Neutrophil (primary cell): ENCODE results near the gene KCNIP3.

Source experiments
- H3K27ac ChIP-seq: fragments of 200-600 bp; sonication (generic); 2 replicates; pipeline ENCODE4 v1.5.1; 2016; ENCODE audit warnings: mild to moderate bottlenecking, moderate library complexity
- H3K27me3 ChIP-seq: fragments of 200-600 bp; sonication (generic); 2 replicates; pipeline ENCODE4 v1.6.0; 2016; ENCODE audit warnings: mild to moderate bottlenecking
- H3K36me3 ChIP-seq: fragments of 200-600 bp; sonication (generic); 2 replicates; pipeline ENCODE4 v1.5.1; 2017
- H3K4me1 ChIP-seq, 2 experiments: fragments of 200-600 bp in 1 of 2; sonication (generic) in 1 of 2; 1 replicate in 1 of 2; 2 replicates in 1 of 2; pipeline versions ENCODE4 v1.5.1 to v1.6.1; 2013 to 2016; ENCODE audit warnings: low read depth in 1 of 2, low read length in 1 of 2, mild to moderate bottlenecking in 1 of 2, moderate library complexity in 1 of 2; ENCODE audit not compliant: control insufficient read depth in 1 of 2, insufficient read depth in 1 of 2
- H3K4me3 ChIP-seq, 2 experiments: fragments of 200-600 bp in 1 of 2; sonication (generic) in 1 of 2; 1 replicate in 1 of 2; 2 replicates in 1 of 2; pipeline ENCODE4 v1.5.1; 2013 to 2016; ENCODE audit warnings: low read depth in 1 of 2, low read length in 1 of 2, mild to moderate bottlenecking in 1 of 2, moderate library complexity in 1 of 2
- H3K9me3 ChIP-seq: fragments of 200-600 bp; sonication (generic); 2 replicates; pipeline ENCODE4 v1.5.1; 2016
- TF ChIP-seq, protein P1 (sequence below): fragments of 200-600 bp; sonication (generic); IDR thresholded peaks from 2 replicates; pipeline ENCODE4 v1.5.1; 2016; ENCODE audit warnings: antibody characterized with exemption

The KCNIP3 gene

DNA sequence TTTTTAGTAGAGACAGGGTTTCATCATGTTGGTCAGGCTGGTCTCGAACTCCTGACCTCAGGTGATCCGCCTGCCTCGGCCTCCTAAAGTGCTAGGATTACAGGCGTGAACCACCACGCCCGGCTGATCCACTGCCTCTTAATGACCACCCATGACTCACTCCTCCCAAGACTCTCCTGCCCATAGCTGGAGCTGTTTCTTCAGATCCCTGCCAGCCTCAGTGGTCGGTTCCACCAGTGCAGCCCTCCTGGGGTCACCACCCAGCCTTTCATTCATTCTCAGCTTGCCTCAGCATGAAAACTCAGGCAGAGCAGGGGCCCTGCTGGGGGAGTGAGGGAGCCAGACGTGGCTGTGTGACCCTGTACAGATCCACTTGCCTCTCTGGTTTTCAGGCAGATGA lies 12.5 kb downstream of the KCNIP3 start:
- no peaks in the 10 kb centered on the region for H3K27me3 ChIP-seq

DNA sequence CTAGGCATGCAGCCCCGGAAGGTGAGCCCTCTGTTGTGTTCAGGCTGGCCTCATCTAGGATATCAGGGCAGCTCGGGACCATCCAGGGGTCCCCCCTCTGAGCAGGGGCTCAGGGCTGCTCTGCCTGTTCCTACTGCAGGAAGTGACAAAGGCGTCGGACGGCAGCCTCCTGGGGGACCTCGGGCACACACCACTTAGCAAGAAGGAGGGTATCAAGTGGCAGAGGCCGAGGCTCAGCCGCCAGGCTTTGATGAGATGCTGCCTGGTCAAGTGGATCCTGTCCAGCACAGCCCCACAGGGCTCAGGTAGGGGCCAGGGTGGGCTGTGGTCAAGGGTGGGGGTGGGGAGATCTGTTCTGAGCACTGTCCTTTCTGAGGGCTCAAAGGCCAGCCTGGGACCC lies 13.1 kb downstream of the KCNIP3 start:
- no peaks in the 10 kb centered on the region for H3K27me3 ChIP-seq
- TF ChIP-seq, protein P1, sequence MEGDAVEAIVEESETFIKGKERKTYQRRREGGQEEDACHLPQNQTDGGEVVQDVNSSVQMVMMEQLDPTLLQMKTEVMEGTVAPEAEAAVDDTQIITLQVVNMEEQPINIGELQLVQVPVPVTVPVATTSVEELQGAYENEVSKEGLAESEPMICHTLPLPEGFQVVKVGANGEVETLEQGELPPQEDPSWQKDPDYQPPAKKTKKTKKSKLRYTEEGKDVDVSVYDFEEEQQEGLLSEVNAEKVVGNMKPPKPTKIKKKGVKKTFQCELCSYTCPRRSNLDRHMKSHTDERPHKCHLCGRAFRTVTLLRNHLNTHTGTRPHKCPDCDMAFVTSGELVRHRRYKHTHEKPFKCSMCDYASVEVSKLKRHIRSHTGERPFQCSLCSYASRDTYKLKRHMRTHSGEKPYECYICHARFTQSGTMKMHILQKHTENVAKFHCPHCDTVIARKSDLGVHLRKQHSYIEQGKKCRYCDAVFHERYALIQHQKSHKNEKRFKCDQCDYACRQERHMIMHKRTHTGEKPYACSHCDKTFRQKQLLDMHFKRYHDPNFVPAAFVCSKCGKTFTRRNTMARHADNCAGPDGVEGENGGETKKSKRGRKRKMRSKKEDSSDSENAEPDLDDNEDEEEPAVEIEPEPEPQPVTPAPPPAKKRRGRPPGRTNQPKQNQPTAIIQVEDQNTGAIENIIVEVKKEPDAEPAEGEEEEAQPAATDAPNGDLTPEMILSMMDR = no peak
- no peaks in the 10 kb centered on the region for H3K9me3 ChIP-seq
- H3K4me3 ChIP-seq = no peak overlapping the region
- no peak overlapping the region for H3K27ac ChIP-seq
- H3K4me1 ChIP-seq = no peaks in the 10 kb centered on the region
- no peaks in the 10 kb centered on the region for H3K36me3 ChIP-seq

More for the DNA sequence above, 12.5 kb downstream of the KCNIP3 start:
- TF ChIP-seq, protein P1 = no peak
- Histone ChIP-seq H3K9me3 (no peaks in the 10 kb centered on the region), H3K4me3 (no peak overlapping the region), H3K4me1 (no peaks in the 10 kb centered on the region), H3K27ac (no peak overlapping the region), H3K36me3 (no peaks in the 10 kb centered on the region)

DNA sequence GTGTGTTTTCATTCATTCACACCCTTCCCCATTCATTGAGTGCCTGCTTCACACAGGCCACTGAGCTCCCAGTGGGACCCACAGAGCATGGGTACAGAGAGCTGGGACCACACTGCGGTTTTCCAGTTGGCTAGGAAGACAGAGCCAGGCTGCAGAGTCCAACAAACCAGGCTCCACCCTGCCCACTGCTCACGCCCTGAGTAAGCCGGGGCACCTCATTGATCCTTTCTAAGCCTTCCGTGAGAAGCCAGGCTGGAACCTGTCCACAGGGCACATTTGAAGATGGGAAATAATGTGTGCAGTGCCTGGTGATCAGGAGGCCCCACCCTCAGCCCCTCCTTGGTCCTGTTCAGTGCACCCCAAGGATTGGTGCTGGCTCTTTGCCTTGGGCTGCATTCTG lies 13.5 kb downstream of the KCNIP3 start:
- Histone ChIP-seq H3K27ac (no peak overlapping the region), H3K36me3 (no peaks in the 10 kb centered on the region), H3K27me3 (no peaks in the 10 kb centered on the region), H3K4me3 (no peak overlapping the region), H3K4me1 (no peaks in the 10 kb centered on the region), H3K9me3 (no peaks in the 10 kb centered on the region)
- TF ChIP-seq, protein P1 = no peak

DNA sequence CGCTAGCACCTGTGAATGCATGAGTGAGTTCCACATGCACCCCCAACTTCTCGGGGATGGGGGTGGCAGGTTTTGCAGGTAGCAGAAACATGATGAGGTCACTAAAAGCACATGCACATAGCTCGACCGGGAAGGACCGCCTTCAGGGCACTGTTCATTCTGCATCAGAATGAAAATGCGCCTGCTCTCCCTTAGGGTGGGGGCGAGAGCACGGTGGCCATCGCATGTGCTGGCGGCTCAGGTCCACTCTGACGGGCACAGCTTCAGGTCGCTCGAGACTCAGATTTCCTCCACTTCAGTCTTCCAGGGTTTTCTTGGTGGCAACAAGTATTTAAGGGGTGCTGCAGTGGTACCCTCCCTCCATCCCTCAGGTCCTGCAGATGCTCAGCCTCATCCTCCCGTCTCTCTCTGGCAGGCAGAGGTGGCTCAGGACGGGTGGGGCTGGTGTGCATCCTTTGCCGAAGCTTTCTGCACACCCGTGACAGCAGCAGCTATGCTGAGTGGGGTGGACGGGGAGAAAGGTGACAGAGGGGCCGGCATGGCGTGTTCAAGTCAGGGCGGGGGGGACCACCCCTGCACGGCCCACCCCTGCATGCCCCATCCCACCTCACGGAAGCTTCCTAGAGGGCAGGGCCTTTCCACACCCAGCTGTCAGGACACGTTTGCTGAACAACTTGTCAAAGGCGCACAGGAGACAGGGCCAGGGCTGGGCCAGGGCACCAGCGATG lies 14.8 kb downstream of the KCNIP3 start:
- H3K36me3 ChIP-seq = no peaks in the 10 kb centered on the region
- H3K4me3 ChIP-seq = no peak overlapping the region
- no peak overlapping the region for H3K27ac ChIP-seq
- H3K9me3 ChIP-seq = no peaks in the 10 kb centered on the region
- no peaks in the 10 kb centered on the region for H3K27me3 ChIP-seq
- TF ChIP-seq, protein P1 = no peak
- H3K4me1 ChIP-seq = no peaks in the 10 kb centered on the region

DNA sequence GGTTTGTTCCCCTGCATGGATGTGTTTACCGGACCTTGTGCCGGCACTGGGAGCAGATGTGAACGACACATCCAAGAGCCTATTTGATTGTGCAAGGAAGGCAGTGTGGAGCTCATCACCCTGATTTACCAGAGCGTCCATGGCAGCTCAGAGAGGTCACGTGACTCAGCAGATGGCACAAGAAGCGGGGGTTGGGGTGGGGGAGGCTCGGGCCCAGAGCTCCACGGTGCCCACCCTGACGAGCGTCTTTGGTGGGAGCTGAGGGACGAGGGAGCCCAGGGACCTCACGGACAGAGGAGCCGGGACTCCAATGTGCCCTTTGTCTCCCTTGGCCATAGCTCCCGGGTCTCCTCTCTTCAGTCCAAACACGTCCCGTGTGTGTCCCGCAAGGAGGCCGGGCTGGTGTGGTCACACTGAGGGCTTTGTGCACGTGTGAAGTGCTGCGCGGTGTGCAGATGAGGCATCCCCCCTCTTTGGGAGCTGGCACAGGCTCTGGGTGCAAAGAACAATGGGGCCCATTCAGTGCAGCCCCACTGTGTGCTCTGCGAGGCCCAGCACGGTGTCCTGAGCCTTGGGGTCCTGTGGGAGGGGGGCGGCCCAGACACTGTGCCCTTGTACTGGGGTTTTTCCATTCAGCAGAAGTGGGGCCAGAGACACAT lies 15.5 kb downstream of the KCNIP3 start:
- no peaks in the 10 kb centered on the region for H3K27me3 ChIP-seq
- H3K4me1 ChIP-seq = no peaks in the 10 kb centered on the region
- H3K4me3 ChIP-seq = no peak overlapping the region
- TF ChIP-seq, protein P1 = no peak
- H3K27ac ChIP-seq = no peak overlapping the region
- no peaks in the 10 kb centered on the region for H3K9me3 ChIP-seq
- H3K36me3 ChIP-seq = no peaks in the 10 kb centered on the region
